ENCODE measurements around the gene TRAPPC10. TPM values are rescaled to one million over a fixed set of nuclear protein-coding genes. Genes with fewer than 3 reads are reported as not detected.
"Not testable (repeated sequence)": the region's sequence is repeated elsewhere in the genome, so short reads cannot be mapped to it uniquely, and the experiment has no call there.

TRAPPC10 gene
- total and polyA plus RNA-seq, 2 donors from 2014 or later = 8.8 to 48.5 TPM

- intact Hi-C loops (cut with DNase I); H3K9me3 ChIP-seq (ENCODE audit: control insufficient read depth in 2 of 3, insufficient read depth in 1 of 3, low read length in 3 of 3); H3K4me1 ChIP-seq (ENCODE audit: control insufficient read depth in 2 of 3, insufficient read depth in 2 of 3, low read depth in 1 of 3, low read length in 3 of 3); H3K27me3 ChIP-seq (ENCODE audit: control insufficient read depth, insufficient read depth, low read length); H3K27ac ChIP-seq (ENCODE audit: low read depth in 2 of 2, low read length in 2 of 2); H3K36me3 ChIP-seq (ENCODE audit: control insufficient read depth in 2 of 3, insufficient read depth in 3 of 3, low read length in 3 of 3); H3K9ac ChIP-seq (ENCODE audit: low read length in 3 of 3); H3K4me3 ChIP-seq (ENCODE audit: low read length in 3 of 3); DNase-seq; FAIRE-seq: not testable (repeated sequence)
These were observed 95.5 kb downstream of the TRAPPC10 start for GRCh38 chr21:44107589-44107988.

- FAIRE-seq; intact Hi-C loops (cut with DNase I); H3K36me3 ChIP-seq (ENCODE audit: control insufficient read depth in 2 of 3, insufficient read depth in 3 of 3, low read length in 3 of 3): not testable (repeated sequence)
These were observed 101.7 kb downstream of the TRAPPC10 start for GRCh38 chr21:44113702-44114371.

GRCh38 chr21:44122131-44122530 is 110.0 kb downstream of the TRAPPC10 start:
- H3K9ac ChIP-seq (ENCODE audit: low read length in 3 of 3); DNase-seq; H3K36me3 ChIP-seq (ENCODE audit: control insufficient read depth in 2 of 3, insufficient read depth in 3 of 3, low read length in 3 of 3); H3K4me3 ChIP-seq (ENCODE audit: low read length in 3 of 3); intact Hi-C loops (cut with DNase I); FAIRE-seq; H3K27ac ChIP-seq (ENCODE audit: low read depth in 2 of 2, low read length in 2 of 2); H3K9me3 ChIP-seq (ENCODE audit: control insufficient read depth in 2 of 3, insufficient read depth in 1 of 3, low read length in 3 of 3); H3K27me3 ChIP-seq (ENCODE audit: control insufficient read depth, insufficient read depth, low read length); H3K4me1 ChIP-seq (ENCODE audit: control insufficient read depth in 2 of 3, insufficient read depth in 2 of 3, low read depth in 1 of 3, low read length in 3 of 3): not testable (repeated sequence)

More at GRCh38 chr21:44113702-44114371, 101.7 kb downstream of the TRAPPC10 start:
- not testable (repeated sequence) for H3K27me3 ChIP-seq (ENCODE audit: control insufficient read depth, insufficient read depth, low read length); DNase-seq; H3K4me1 ChIP-seq (ENCODE audit: control insufficient read depth in 2 of 3, insufficient read depth in 2 of 3, low read depth in 1 of 3, low read length in 3 of 3); H3K9me3 ChIP-seq (ENCODE audit: control insufficient read depth in 2 of 3, insufficient read depth in 1 of 3, low read length in 3 of 3); H3K4me3 ChIP-seq (ENCODE audit: low read length in 3 of 3); H3K27ac ChIP-seq (ENCODE audit: low read depth in 2 of 2, low read length in 2 of 2); H3K9ac ChIP-seq (ENCODE audit: low read length in 3 of 3)

- FAIRE-seq; H3K9ac ChIP-seq (ENCODE audit: low read length in 3 of 3); H3K27ac ChIP-seq (ENCODE audit: low read depth in 2 of 2, low read length in 2 of 2); H3K4me1 ChIP-seq (ENCODE audit: control insufficient read depth in 2 of 3, insufficient read depth in 2 of 3, low read depth in 1 of 3, low read length in 3 of 3); H3K9me3 ChIP-seq (ENCODE audit: control insufficient read depth in 2 of 3, insufficient read depth in 1 of 3, low read length in 3 of 3); H3K27me3 ChIP-seq (ENCODE audit: control insufficient read depth, insufficient read depth, low read length); DNase-seq; intact Hi-C loops (cut with DNase I); H3K36me3 ChIP-seq (ENCODE audit: control insufficient read depth in 2 of 3, insufficient read depth in 3 of 3, low read length in 3 of 3); H3K4me3 ChIP-seq (ENCODE audit: low read length in 3 of 3): not testable (repeated sequence)
These were observed 115.7 kb downstream of the TRAPPC10 start for GRCh38 chr21:44127827-44128226.

- H3K9me3 ChIP-seq (ENCODE audit: control insufficient read depth in 2 of 3, insufficient read depth in 1 of 3, low read length in 3 of 3); H3K36me3 ChIP-seq (ENCODE audit: control insufficient read depth in 2 of 3, insufficient read depth in 3 of 3, low read length in 3 of 3); H3K27me3 ChIP-seq (ENCODE audit: control insufficient read depth, insufficient read depth, low read length); H3K4me3 ChIP-seq (ENCODE audit: low read length in 3 of 3); intact Hi-C loops (cut with DNase I); H3K9ac ChIP-seq (ENCODE audit: low read length in 3 of 3); H3K27ac ChIP-seq (ENCODE audit: low read depth in 2 of 2, low read length in 2 of 2); DNase-seq; H3K4me1 ChIP-seq (ENCODE audit: control insufficient read depth in 2 of 3, insufficient read depth in 2 of 3, low read depth in 1 of 3, low read length in 3 of 3); FAIRE-seq: not testable (repeated sequence)
These were observed 121.6 kb downstream of the TRAPPC10 start for GRCh38 chr21:44133715-44134057.

- H3K36me3 ChIP-seq (ENCODE audit: control insufficient read depth in 2 of 3, insufficient read depth in 3 of 3, low read length in 3 of 3); H3K9me3 ChIP-seq (ENCODE audit: control insufficient read depth in 2 of 3, insufficient read depth in 1 of 3, low read length in 3 of 3); H3K9ac ChIP-seq (ENCODE audit: low read length in 3 of 3); H3K4me3 ChIP-seq (ENCODE audit: low read length in 3 of 3); H3K27me3 ChIP-seq (ENCODE audit: control insufficient read depth, insufficient read depth, low read length); H3K27ac ChIP-seq (ENCODE audit: low read depth in 2 of 2, low read length in 2 of 2); H3K4me1 ChIP-seq (ENCODE audit: control insufficient read depth in 2 of 3, insufficient read depth in 2 of 3, low read depth in 1 of 3, low read length in 3 of 3); FAIRE-seq; intact Hi-C loops (cut with DNase I); DNase-seq: not testable (repeated sequence)
These were observed 122.6 kb downstream of the TRAPPC10 start for GRCh38 chr21:44134732-44135131.

Measured in kidney (tissue), 11 donors.